Neural cell (in vitro differentiated cells): ENCODE measurements around the gene IRX4. TPM values are rescaled to one million over a fixed set of nuclear protein-coding genes. Genes with fewer than 3 reads are reported as not detected.

ENCODE experiments used
- H2AFZ ChIP-seq: fragments of 200-600, 300-800 bp; sonication (generic), shearing (Covaris generic); 2 replicates; pipeline ENCODE4 v1.6.0; 2014; ENCODE audit warnings: low read depth, mild to moderate bottlenecking, antibody characterized with exemption, low read length, moderate library complexity
- H3F3A ChIP-seq: fragments of 200-600 bp; shearing (Covaris generic); 2 replicates; pipeline ENCODE4 v1.6.1; 2016; ENCODE audit warnings: mild to moderate bottlenecking, moderate library complexity, mixed read lengths, antibody characterized with exemption, low read length; ENCODE audit not compliant: insufficient read depth, poor library complexity, severe bottlenecking
- H3K27ac ChIP-seq: fragments of 200-600, 300-800 bp; sonication (generic), shearing (Covaris generic); 2 replicates; pipeline ENCODE4 v1.5.1; 2014; ENCODE audit warnings: mild to moderate bottlenecking, low read length, moderate library complexity
- H3K27me3 ChIP-seq: fragments of 300-800, 200-600 bp; sonication (generic), shearing (Covaris generic); 2 replicates; pipeline ENCODE4 v1.6.0; 2014; ENCODE audit warnings: mild to moderate bottlenecking, low read depth, low read length, moderate library complexity; ENCODE audit not compliant: insufficient read depth
- H3K36me3 ChIP-seq: fragments of 300-800, 200-600 bp; sonication (generic), shearing (Covaris generic); 2 replicates; pipeline ENCODE4 v1.5.1; 2014; ENCODE audit warnings: mild to moderate bottlenecking, antibody characterized with exemption, low read length, moderate library complexity; ENCODE audit not compliant: insufficient read depth
- H3K4me2 ChIP-seq: fragments of 300-800, 200-600 bp; sonication (generic), shearing (Covaris generic); 2 replicates; pipeline ENCODE4 v1.6.0; 2014; ENCODE audit warnings: mild to moderate bottlenecking, low read length
- H3K4me3 ChIP-seq: fragments of 300-800, 200-600 bp; sonication (generic), shearing (Covaris generic); 2 replicates; pipeline ENCODE4 v1.5.1; 2014; ENCODE audit warnings: mild to moderate bottlenecking, low read length, moderate library complexity
- H3K79me2 ChIP-seq: fragments of 200-600 bp; shearing (Covaris generic); replicated peaks from 2 replicates; pipeline ENCODE4 v1.6.0; 2014; ENCODE audit warnings: mild to moderate bottlenecking, low read length, moderate library complexity; ENCODE audit not compliant: insufficient read depth
- H3K9ac ChIP-seq: fragments of 300-800, 200-600 bp; sonication (generic), shearing (Covaris generic); 2 replicates; pipeline ENCODE4 v1.6.1; 2016; ENCODE audit warnings: mild to moderate bottlenecking, low read length, mixed read lengths
- H3K9me2 ChIP-seq: fragments of 200-600 bp; shearing (Covaris generic); 2 replicates; pipeline ENCODE4 v1.6.1; 2016; ENCODE audit warnings: mild to moderate bottlenecking, low read length, mixed read lengths; ENCODE audit not compliant: insufficient read depth
- H3K9me3 ChIP-seq: fragments of 200-600, 300-800 bp; sonication (generic), shearing (Covaris generic); 2 replicates; pipeline ENCODE4 v1.6.1; 2016; ENCODE audit warnings: mild to moderate bottlenecking, mixed run types, low read length, moderate library complexity, mixed read lengths
- H4K20me1 ChIP-seq: fragments of 200-600 bp; shearing (Covaris generic); 2 replicates; pipeline ENCODE4 v1.6.1; 2016; ENCODE audit warnings: mild to moderate bottlenecking, mixed run types; ENCODE audit not compliant: insufficient read depth
- CTCF ChIP-seq: fragments of 450-650 bp; IDR thresholded peaks from 2 replicates; pipeline ENCODE4 v1.5.1; 2014; ENCODE audit warnings: antibody characterized with exemption, mild to moderate bottlenecking, moderate library complexity; ENCODE audit not compliant: poor library complexity, severe bottlenecking
- EP300 ChIP-seq: fragments of 450-650 bp; conservative IDR thresholded peaks from 2 replicates; pipeline ENCODE4 v1.6.1; 2014; ENCODE audit warnings: antibody characterized with exemption, mild to moderate bottlenecking, moderate library complexity; ENCODE audit not compliant: poor library complexity, severe bottlenecking
- EZH2 ChIP-seq: fragments of 200-600, 300-800 bp; shearing (Covaris generic), sonication (generic); IDR thresholded peaks from 2 replicates; pipeline ENCODE4 v1.6.1; 2014; ENCODE audit warnings: antibody characterized with exemption, low read length, borderline replicate concordance, mild to moderate bottlenecking; ENCODE audit not compliant: insufficient read depth, poor library complexity, severe bottlenecking
- MXI1 ChIP-seq: fragments of 450-650 bp; conservative IDR thresholded peaks from 2 replicates; pipeline ENCODE4 v1.6.1; 2014; ENCODE audit warnings: antibody characterized with exemption, mild to moderate bottlenecking; ENCODE audit not compliant: poor library complexity, severe bottlenecking
- POLR2AphosphoS5 ChIP-seq: IDR thresholded peaks from 2 replicates; pipeline ENCODE4 v1.6.1; 2012
- RAD21 ChIP-seq: fragments of 450-650 bp; conservative IDR thresholded peaks from 2 replicates; pipeline ENCODE4 v1.6.1; 2014; ENCODE audit warnings: antibody characterized with exemption, mild to moderate bottlenecking, moderate library complexity
- REST ChIP-seq: IDR thresholded peaks from 2 replicates; pipeline ENCODE4 v1.6.1; 2012; ENCODE audit warnings: borderline replicate concordance
- SMC3 ChIP-seq: fragments of 450-650 bp; conservative IDR thresholded peaks from 2 replicates; pipeline ENCODE4 v1.6.1; 2014; ENCODE audit warnings: antibody characterized with exemption, mild to moderate bottlenecking, moderate library complexity; ENCODE audit not compliant: poor library complexity
- TAF1 ChIP-seq: IDR thresholded peaks from 2 replicates; pipeline ENCODE4 v1.6.1; 2012; ENCODE audit warnings: low read depth
- polyA plus RNA-seq: library from polyadenylated mRNA; depleted of rRNA; stranded (reverse); fragments of >200 nt; gene quantifications from 2 replicates; pipeline ENCODE4 v1.2.3, GENCODE V29; 2014

Gene IRX4
- polyA plus RNA-seq, 1 donor from 2014 or later: not detected

DNA sequence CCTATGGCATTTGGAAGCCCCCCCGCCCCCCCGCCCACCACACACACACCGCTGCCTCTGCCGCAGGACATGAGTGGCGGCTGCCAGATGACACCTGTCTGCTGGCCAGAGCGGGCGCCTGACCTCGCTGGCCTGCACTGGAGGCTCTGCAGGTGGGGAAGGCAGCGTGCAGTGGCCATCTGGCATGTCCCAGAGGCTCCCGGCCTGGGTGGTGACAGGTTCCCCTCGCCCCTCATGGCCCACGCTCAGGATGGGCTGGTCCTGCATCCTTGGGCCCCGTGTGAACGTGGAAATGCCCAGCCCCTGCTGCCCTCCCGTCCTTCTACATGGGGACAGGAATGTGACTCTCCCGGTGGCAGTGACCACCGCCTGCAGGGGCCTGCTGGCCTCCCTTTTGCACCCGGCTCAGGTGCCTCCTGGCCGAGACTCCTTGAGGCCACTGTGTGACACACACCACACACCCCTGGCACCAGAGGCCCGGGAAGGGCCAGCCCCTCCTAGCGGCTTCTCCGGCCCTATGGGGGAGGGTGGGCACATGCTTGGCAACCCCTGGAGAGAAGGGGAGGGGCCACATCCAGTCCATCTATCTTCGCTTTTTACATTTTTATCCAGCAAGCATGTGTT is 30.3 kb downstream of the IRX4 start:
- Histone ChIP-seq H3F3A (no peaks in the 10 kb centered on the region), H3K4me3 (no peak overlapping the region), H3K9ac (no peak overlapping the region), H3K27ac (no peak overlapping the region), H3K79me2 (no peaks in the 10 kb centered on the region), H2AFZ (no peak overlapping the region), H3K4me2 (no peak overlapping the region), H3K27me3 (peaks cover 50% of the 10 kb centered on the region), H3K9me3 (no peaks in the 10 kb centered on the region), H4K20me1 (no peaks in the 10 kb centered on the region), H3K36me3 (no peaks in the 10 kb centered on the region), H3K9me2 (no peaks in the 10 kb centered on the region)
- TF ChIP-seq POLR2AphosphoS5 (no peak), RAD21 (no peak), MXI1 (no peak), EP300 (no peak), SMC3 (no peak), EZH2 (no peak), REST (no peak), TAF1 (no peak), CTCF (no peak)

- Histone ChIP-seq H3K36me3 (no peaks in the 10 kb centered on the region), H2AFZ (no peak overlapping the region), H3K79me2 (no peaks in the 10 kb centered on the region), H3K4me2 (no peak overlapping the region), H3K4me3 (no peak overlapping the region), H3K27ac (no peak overlapping the region), H4K20me1 (no peaks in the 10 kb centered on the region), H3F3A (no peaks in the 10 kb centered on the region), H3K9me3 (no peaks in the 10 kb centered on the region), H3K27me3 (peaks cover 50% of the 10 kb centered on the region), H3K9me2 (no peaks in the 10 kb centered on the region), H3K9ac (no peak overlapping the region)
- TF ChIP-seq MXI1 (no peak), EZH2 (no peak), CTCF (no peak), RAD21 (no peak), SMC3 (no peak), POLR2AphosphoS5 (no peak), REST (no peak), TAF1 (no peak), EP300 (no peak)
These were observed 31.3 kb downstream of the IRX4 start for GRCh38 chr5:1851290-1851934.
